Endothelial cell of umbilical vein (primary cell): ENCODE results near the gene BLID. TPM values are rescaled to one million over a fixed set of nuclear protein-coding genes. Genes with fewer than 3 reads are reported as not detected.

Source experiments
- BruUV-seq: library from RNA; stranded (reverse); fragments of 400-500 nt; replicated peaks from 2 replicates; lab custom pipeline; 2021; lab: Mats Ljungman, UMichigan
- CTCF ChIA-PET: fragments of 300-600, 350-600 bp; sonication (Branson Sonifier 250); formaldehyde crosslinking; loops from one replicate; lab custom pipeline; 2021; ENCODE audit warnings: antibody characterized with exemption, inconsistent platforms; lab: Charles Lee
- POLR2A ChIA-PET: fragments of 300-600, 350-600 bp; sonication (Branson Sonifier 250); formaldehyde crosslinking; loops from one replicate; lab custom pipeline; 2021; ENCODE audit warnings: antibody characterized with exemption, inconsistent platforms; lab: Charles Lee
- DNase-seq: peaks from one replicate; pipeline ENCODE4 v3.0.0-alpha.2; 2011; ENCODE audit warnings: low read depth, low spot score
- FAIRE-seq: peaks from 2 replicates; lab custom pipeline; 2011; peaks lifted over from hg19 to GRCh38; lab: Jason Lieb, UNC
- H2AFZ ChIP-seq: 2 replicates; pipeline ENCODE4 v1.6.0; 2012; ENCODE audit warnings: low read depth, low read length, control low read depth, inconsistent platforms
- H3K27ac ChIP-seq: 2 replicates; pipeline ENCODE4 v1.5.1; 2011; ENCODE audit warnings: low read depth, mild to moderate bottlenecking, control low read depth, low read length, moderate library complexity; ENCODE audit not compliant: insufficient read depth
- H3K27me3 ChIP-seq, 2 experiments: 2 replicates each; pipeline versions ENCODE4 v1.6.0 to v1.6.1; 2011; ENCODE audit warnings: low read length in 2 of 2, mixed read lengths in 1 of 2; ENCODE audit not compliant: control insufficient read depth in 2 of 2, insufficient read depth in 2 of 2
- H3K36me3 ChIP-seq, 2 experiments: 2 replicates in 1 of 2; 3 replicates in 1 of 2; pipeline ENCODE4 v1.5.1; 2011; ENCODE audit warnings: low read length in 2 of 2, mild to moderate bottlenecking in 1 of 2, moderate library complexity in 1 of 2; ENCODE audit not compliant: control insufficient read depth in 2 of 2, insufficient read depth in 2 of 2; ENCODE audit errors: extremely low read depth in 1 of 2
- H3K4me1 ChIP-seq: 3 replicates; pipeline ENCODE4 v1.5.1; 2011; ENCODE audit warnings: mild to moderate bottlenecking, low read length; ENCODE audit not compliant: control insufficient read depth, insufficient read depth; ENCODE audit errors: extremely low read depth
- H3K4me2 ChIP-seq: 2 replicates; pipeline ENCODE4 v1.6.1; 2011; ENCODE audit warnings: low read length, control low read depth, mixed read lengths; ENCODE audit not compliant: insufficient read depth
- H3K4me3 ChIP-seq, 3 experiments: fragments of 200-600 bp in 1 of 3; sonication (generic), shearing (Covaris generic) in 1 of 3; replicated peaks in 1 of 3; 2 replicates each; pipeline ENCODE4 v1.5.1; 2011 to 2016; ENCODE audit warnings: control low read depth in 3 of 3, low read length in 3 of 3, mild to moderate bottlenecking in 2 of 3, inconsistent platforms in 1 of 3, low read depth in 1 of 3, moderate library complexity in 1 of 3; ENCODE audit not compliant: insufficient read depth in 1 of 3
- H3K79me2 ChIP-seq: 2 replicates; pipeline ENCODE4 v1.6.0; 2012; ENCODE audit warnings: low read length, inconsistent platforms; ENCODE audit not compliant: control insufficient read depth, insufficient read depth
- H3K9ac ChIP-seq: replicated peaks from 2 replicates; pipeline ENCODE3; 2011; ENCODE audit warnings: low read length, control low read depth; ENCODE audit not compliant: insufficient read depth; ENCODE audit errors: extremely low read depth
- H3K9me1 ChIP-seq: replicated peaks from 3 replicates; pipeline ENCODE4 v1.6.0; 2011; ENCODE audit warnings: mild to moderate bottlenecking, low read length; ENCODE audit not compliant: control insufficient read depth, insufficient read depth; ENCODE audit errors: extremely low read depth
- H3K9me3 ChIP-seq: replicated peaks from 2 replicates; pipeline ENCODE4 v1.5.1; 2012; ENCODE audit warnings: low read length, inconsistent platforms; ENCODE audit not compliant: control insufficient read depth, insufficient read depth
- H4K20me1 ChIP-seq: replicated peaks from 2 replicates; pipeline ENCODE3; 2011; ENCODE audit warnings: mild to moderate bottlenecking, low read length; ENCODE audit not compliant: control insufficient read depth, insufficient read depth; ENCODE audit errors: extremely low read depth
- CTCF ChIP-seq, 2 donors: IDR thresholded peaks; 1 replicate in 1 of 2; 2 replicates in 1 of 2; pipeline ENCODE4 v1.5.1; 2011; ENCODE audit warnings: low read length in 2 of 2, mild to moderate bottlenecking in 2 of 2, moderate library complexity in 2 of 2, control low read depth in 1 of 2, inconsistent platforms in 1 of 2, low read depth in 1 of 2; ENCODE audit not compliant: insufficient read depth in 1 of 2; ENCODE audit errors: extremely low read depth in 1 of 2
- EZH2 ChIP-seq: IDR thresholded peaks from 2 replicates; pipeline ENCODE4 v1.6.1; 2012; ENCODE audit warnings: borderline replicate concordance, low read depth, mild to moderate bottlenecking, moderate library complexity, low read length, inconsistent platforms; ENCODE audit not compliant: severe bottlenecking
- FOS ChIP-seq: IDR thresholded peaks from 2 replicates; pipeline ENCODE4 v1.6.1; 2011; ENCODE audit warnings: mild to moderate bottlenecking, low read length, moderate library complexity, borderline replicate concordance; ENCODE audit not compliant: insufficient read depth
- GATA2 ChIP-seq: IDR thresholded peaks from 2 replicates; pipeline ENCODE4 v1.7.0; 2011; ENCODE audit warnings: low read depth, mild to moderate bottlenecking, moderate library complexity, mixed read lengths, low read length; ENCODE audit not compliant: insufficient read length, insufficient read depth
- JUN ChIP-seq: IDR thresholded peaks from 2 replicates; pipeline ENCODE4 v1.6.1; 2011; ENCODE audit warnings: borderline replicate concordance, low read depth; ENCODE audit not compliant: insufficient read length, insufficient read depth
- MAX ChIP-seq: IDR thresholded peaks from 2 replicates; pipeline ENCODE4 v1.6.1; 2011; ENCODE audit not compliant: insufficient read depth, insufficient read length
- MYC ChIP-seq: IDR thresholded peaks from one replicate; pipeline ENCODE4 v1.6.1; 2011; ENCODE audit warnings: mild to moderate bottlenecking, low read depth, low read length
- POLR2A ChIP-seq: IDR thresholded peaks from 2 replicates; pipeline ENCODE4 v1.6.1; 2012; ENCODE audit warnings: low read depth, mild to moderate bottlenecking, control low read depth, low read length
- POLR2AphosphoS5 ChIP-seq: IDR thresholded peaks from 2 replicates; pipeline ENCODE4 v1.6.1; 2012; ENCODE audit warnings: low read depth, mild to moderate bottlenecking, control low read depth, low read length, moderate library complexity; ENCODE audit not compliant: insufficient read depth
- dilution Hi-C: fragments of 300-500 bp; cut with MboI; formaldehyde crosslinking; loops from one replicate; pipeline ENCODE4 v1.15.0; 2019; ENCODE audit warnings: low sequenced_read_pairs; ENCODE audit not compliant: extremely low pct_ligation_motif_present
- intact Hi-C: fragments of 100-400 bp; cut with micrococcal nuclease; formaldehyde crosslinking; loops from one replicate; pipeline ENCODE4 v1.10.0; 2022
- polyA plus RNA-seq, 4 experiments: library from polyadenylated mRNA; depleted of rRNA in 3 of 4; stranded (reverse) in 3 of 4; unstranded in 1 of 4; fragments of >200 nt; gene quantifications; 2 replicates each; pipeline versions ENCODE4 v1.2.1 to v1.2.3, GENCODE V29; 2011 to 2012; ENCODE audit warnings: missing spikeins in 1 of 4
- total RNA-seq: library from RNA; stranded (reverse); gene quantifications from 2 replicates; pipeline ENCODE4 v1.2.3, GENCODE V29; 2021

BLID gene
- total and polyA plus RNA-seq, 2 donors (not counting 3 experiments of a cell fraction or from before 2014, with no cell fraction given) = 0.12 to 3.5 TPM

GRCh38 chr11:122085712-122086111 is 30.3 kb downstream of the BLID start:
- TF ChIP-seq MYC (no peak), FOS (no peak)
- H3K4me1 ChIP-seq = peaks cover 11% of the 10 kb centered on the region
- H3K9ac ChIP-seq = no peak overlapping the region
- no peaks in the 10 kb centered on the region for H3K9me3 ChIP-seq
- no peaks in the 10 kb centered on the region for H3K9me1 ChIP-seq
- H3K27me3 ChIP-seq = no peaks in the 10 kb centered on the region
- POLR2A ChIA-PET = no interaction called here
- BruUV-seq = no TSS peak
- H3K4me3 ChIP-seq = no peak overlapping the region
- H3K79me2 ChIP-seq = no peaks in the 10 kb centered on the region
- H3K36me3 ChIP-seq = no peaks in the 10 kb centered on the region
- peak overlapping the region; percentile 42 for H3K4me2 ChIP-seq
- intact Hi-C loops (loop anchor here (2.0 kb wide), 1 partner anchor 41 kb away; no protein-coding TSS in a partner anchor), dilution Hi-C loops (no loop called here)
- FAIRE-seq = no peak
- CTCF ChIA-PET = interaction anchor here (1.0 to 1.5 kb wide), 5 partner anchors 12 to 420 kb away, joined by 3 to 6 read pairs (median 4); no protein-coding TSS in a partner anchor
- no peak for DNase-seq
- H3K27ac ChIP-seq = peak overlapping the region; percentile 38
- no peaks in the 10 kb centered on the region for H4K20me1 ChIP-seq
- no peak overlapping the region for H2AFZ ChIP-seq

GRCh38 chr11:122085264-122085663 is 30.8 kb downstream of the BLID start:
- TF ChIP-seq POLR2AphosphoS5 (no peak), GATA2 (no peak), FOS (peak; percentile 48), POLR2A (peak; percentile 52), JUN (peak; percentile 60), CTCF (IDR thresholded peaks at IDR 0.05; ENCODE audit: extremely low read depth in 1 of 2, insufficient read depth in 1 of 2, low read depth in 1 of 2, low read length in 2 of 2) (no peak), MYC (no peak), EZH2 (no peak), MAX (no peak)

More at GRCh38 chr11:122085264-122085663, 30.8 kb downstream of the BLID start:
- Histone ChIP-seq H3K27me3 (no peaks in the 10 kb centered on the region), H3K4me1 (peaks cover 10% of the 10 kb centered on the region), H3K4me3 (no peak overlapping the region), H3K4me2 (peak overlapping the region; percentile 42), H3K27ac (peak overlapping the region; percentile 38), H3K9me3 (no peaks in the 10 kb centered on the region), H3K9ac (no peak overlapping the region), H4K20me1 (no peaks in the 10 kb centered on the region), H3K79me2 (no peaks in the 10 kb centered on the region), H2AFZ (no peak overlapping the region), H3K36me3 (no peaks in the 10 kb centered on the region), H3K9me1 (no peaks in the 10 kb centered on the region)
- BruUV-seq = no TSS peak
- DNase-seq (peak; percentile 75), FAIRE-seq (peak; percentile 60)
- ChIA-PET POLR2A (no interaction called here), CTCF (interaction anchor here (1.0 to 1.5 kb wide), 5 partner anchors 12 to 421 kb away, joined by 3 to 6 read pairs (median 4); no protein-coding TSS in a partner anchor)
- dilution Hi-C loops (no loop called here), intact Hi-C loops (loop anchor here (2.0 kb wide), 1 partner anchor 40 kb away; no protein-coding TSS in a partner anchor)
